Stomach (tissue), 9 donors: Measurements from ENCODE around the gene CCDC90B. TPM values are rescaled to one million over a fixed set of nuclear protein-coding genes. Genes with fewer than 3 reads are reported as not detected.

Source experiments
- DNase-seq, 2 donors: peaks; one replicate each; pipeline versions ENCODE4 v3.0.0 to v3.0.0-alpha.2; 2013 to 2019
- H3K27ac ChIP-seq, 5 donors: fragments of 200-600 bp in 4 of 5; sonication (generic) in 4 of 5; one replicate each; pipeline ENCODE4 v1.5.1; 2013 to 2019; ENCODE audit warnings: mild to moderate bottlenecking in 1 of 5, moderate library complexity in 1 of 5
- H3K27me3 ChIP-seq, 3 donors: fragments of 200-600 bp; sonication (generic); one replicate each; pipeline ENCODE4 v1.5.1; 2017 to 2019; ENCODE audit warnings: mixed run types in 1 of 3
- H3K36me3 ChIP-seq, 4 donors: fragments of 200-600 bp; sonication (generic); 1 replicate in 3 of 4; 2 replicates in 1 of 4; pipeline ENCODE4 v1.5.1; 2016 to 2019
- H3K4me1 ChIP-seq, 4 donors: fragments of 200-600 bp; sonication (generic); one replicate each; pipeline ENCODE4 v1.5.1; 2016 to 2019
- H3K4me3 ChIP-seq, 4 donors: fragments of 200-600 bp; sonication (generic) in 3 of 4; one replicate each; pipeline ENCODE4 v1.5.1; 2016 to 2019; ENCODE audit warnings: mild to moderate bottlenecking in 1 of 4
- H3K9me3 ChIP-seq, 4 donors: fragments of 200-600 bp; sonication (generic); one replicate each; pipeline ENCODE4 v1.5.1; 2016 to 2019
- CTCF ChIP-seq, 7 experiments: fragments of 450-650 bp in 4 of 7; fragments of 200-600 bp in 3 of 7; sonication (generic) in 3 of 7; IDR thresholded peaks; one replicate each; pipeline ENCODE4 v1.5.1; 2016 to 2019; ENCODE audit warnings: antibody characterized with exemption in 7 of 7, control low read depth in 2 of 7, mild to moderate bottlenecking in 1 of 7
- EP300 ChIP-seq: sonication (generic); formaldehyde crosslinking; IDR thresholded peaks from one replicate; pipeline ENCODE4 v1.6.1; 2017; ENCODE audit warnings: antibody characterized with exemption
- POLR2A ChIP-seq, 4 donors: fragments of 450-650 bp; IDR thresholded peaks; one replicate each; pipeline ENCODE4 v1.6.1; 2016; ENCODE audit warnings: antibody characterized with exemption in 4 of 4, control low read depth in 2 of 4, mild to moderate bottlenecking in 1 of 4, moderate library complexity in 1 of 4
- POLR2AphosphoS5 ChIP-seq, 3 donors: sonication (generic); formaldehyde crosslinking; IDR thresholded peaks; one replicate each; pipeline ENCODE4 v1.6.1; 2016; ENCODE audit warnings: antibody characterized with exemption in 3 of 3
- WGBS, 5 donors: extraction: QIAGEN DNeasy Blood & Tissue Kit in 3 of 5; methylation state at CpG; one replicate each; pipeline versions ENCODE4 v1.1.5 to v1.1.7; 2013 to 2018; 5-methylcytosine and 5-hydroxymethylcytosine counted together
- intact Hi-C: fragments of 100-400 bp; cut with DNase I; formaldehyde crosslinking; loops from one replicate; pipeline ENCODE4 v1.15.1; 2023; ENCODE audit warnings: low total_unique reads
- polyA plus RNA-seq, 3 donors: library from polyadenylated mRNA; stranded (reverse); fragments of 200-250 nt; gene quantifications; one replicate each; pipeline ENCODE4 v1.2.3, GENCODE V29; 2013
- total RNA-seq, 5 donors: library from RNA; depleted of rRNA; stranded (reverse); fragments of >200 nt; gene quantifications; one replicate each; pipeline versions ENCODE4 v1.1.0 to v1.2.3, GENCODE V29; 2014 to 2016
- donor health status: healthy with polysubstance abuse.
- donor health status: Bipolar disorder and iron deficiency.
- donor health status: healthy.

CCDC90B gene
- total and polyA plus RNA-seq, 8 donors: 5.3 to 48.4 (median 29.4) TPM

GRCh38 chr11:83303316-83303715 lies 17.1 kb upstream of the CCDC90B start:
- TF ChIP-seq POLR2A (IDR thresholded peaks at IDR 0.05): no peak
- no peak for TF ChIP-seq EP300
- TF ChIP-seq POLR2AphosphoS5 (IDR thresholded peaks at IDR 0.05): no peak
- no peak for TF ChIP-seq CTCF (IDR thresholded peaks at IDR 0.05)
- Histone ChIP-seq H3K9me3 (no peaks in the 10 kb centered on the region), H3K36me3 (no peaks in the 10 kb centered on the region), H3K4me3 (no peak overlapping the region), H3K27me3 (no peaks in the 10 kb centered on the region), H3K4me1 (no peaks in the 10 kb centered on the region), H3K27ac (no peak overlapping the region)
- 48 to 55% (median 51%) methylated on average over 4 of the region's 4 CpGs for WGBS, 5 donors
- no peak for DNase-seq
- intact Hi-C loops: no loop called here

- WGBS, 5 donors: 60 to 70% (median 66%) methylated on average over 3 of the region's 3 CpGs
- Histone ChIP-seq H3K27me3 (no peaks in the 10 kb centered on the region), H3K36me3 (no peaks in the 10 kb centered on the region), H3K27ac (no peak overlapping the region), H3K4me1 (no peaks in the 10 kb centered on the region), H3K4me3 (no peak overlapping the region), H3K9me3 (no peaks in the 10 kb centered on the region)
- intact Hi-C loops: no loop called here
- no peak for TF ChIP-seq POLR2A (IDR thresholded peaks at IDR 0.05)
- TF ChIP-seq EP300: no peak
- TF ChIP-seq POLR2AphosphoS5 (IDR thresholded peaks at IDR 0.05): no peak
- TF ChIP-seq CTCF (IDR thresholded peaks at IDR 0.05): no peak
- DNase-seq: no peak
Measured at GRCh38 chr11:83302151-83302550, 16.0 kb upstream of the CCDC90B start.

- intact Hi-C loops: no loop called here
- no peaks in the 10 kb centered on the region for H3K36me3 ChIP-seq
- no peaks in the 10 kb centered on the region for H3K4me1 ChIP-seq
- no peak for DNase-seq
- H3K27ac ChIP-seq: no peak overlapping the region
- H3K27me3 ChIP-seq: no peaks in the 10 kb centered on the region
- no peaks in the 10 kb centered on the region for H3K9me3 ChIP-seq
- 82 to 93% (median 89%) methylated on average over 6 of the region's 6 CpGs for WGBS, 5 donors
- no peak for TF ChIP-seq EP300
- no peak for TF ChIP-seq CTCF (IDR thresholded peaks at IDR 0.05)
- TF ChIP-seq POLR2AphosphoS5 (IDR thresholded peaks at IDR 0.05): no peak
- TF ChIP-seq POLR2A (IDR thresholded peaks at IDR 0.05): no peak
- no peak overlapping the region for H3K4me3 ChIP-seq
Measured at GRCh38 chr11:83299681-83300080, 13.5 kb upstream of the CCDC90B start.

GRCh38 chr11:83294208-83294607 lies 8.0 kb upstream of the CCDC90B start:
- H3K4me1 ChIP-seq: peaks cover 0 to 9% (median 5%) of the 10 kb centered on the region in 4 donors
- H3K27me3 ChIP-seq: no peaks in the 10 kb centered on the region
- intact Hi-C loops: loop anchor here (5.0 kb wide), 1 partner anchor 523 kb away; no protein-coding TSS in a partner anchor
- WGBS, 5 donors: 84 to 93% (median 88%) methylated on average over 4 of the region's 4 CpGs
- no peak overlapping the region for H3K27ac ChIP-seq
- TF ChIP-seq EP300 (no peak), POLR2AphosphoS5 (IDR thresholded peaks at IDR 0.05) (no peak), CTCF (IDR thresholded peaks at IDR 0.05) (no peak), POLR2A (IDR thresholded peaks at IDR 0.05) (no peak)
- no peaks in the 10 kb centered on the region for H3K36me3 ChIP-seq
- DNase-seq: no peak
- H3K9me3 ChIP-seq: no peaks in the 10 kb centered on the region
- no peak overlapping the region for H3K4me3 ChIP-seq
